NT2/D1 (cell line): ENCODE data around the gene SENP2.

Experiments used
- SUZ12 ChIP-seq: IDR thresholded peaks from 2 replicates; pipeline ENCODE4 v1.6.1; 2011; ENCODE audit not compliant: insufficient read length, insufficient read depth; ENCODE audit errors: extremely low read depth
- YY1 ChIP-seq: IDR thresholded peaks from 2 replicates; pipeline ENCODE4 v1.6.1; 2011; ENCODE audit not compliant: insufficient read length, insufficient read depth
- ZNF274 ChIP-seq: IDR thresholded peaks from 2 replicates; pipeline ENCODE4 v1.6.1; 2011; ENCODE audit warnings: mild to moderate bottlenecking, low read depth, low read length

DNA sequence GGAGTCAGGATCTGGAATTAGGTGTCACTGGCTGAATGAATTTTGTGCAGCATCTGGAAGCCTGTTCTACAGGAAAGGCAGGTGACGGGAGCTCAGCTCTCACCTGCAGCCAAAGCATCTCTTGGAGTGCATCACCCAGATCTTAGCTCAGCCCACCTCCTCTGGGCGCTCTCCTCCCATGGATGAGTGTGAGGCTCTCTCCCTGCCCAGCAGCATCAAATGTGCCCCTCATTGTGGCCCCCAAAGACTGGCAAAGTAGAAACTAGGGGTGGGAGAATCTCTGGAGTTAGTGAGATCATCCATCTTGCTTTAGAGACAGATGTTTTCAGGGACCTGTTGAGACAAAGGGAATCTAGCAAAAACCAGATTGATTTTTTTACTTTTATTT lies 68.7 kb downstream of the SENP2 start:
- TF ChIP-seq YY1 (no peak), SUZ12 (no peak), ZNF274 (no peak)
